Colonic mucosa (tissue), 4 donors: ENCODE results near the gene CDC23. TPM values are rescaled to one million over a fixed set of nuclear protein-coding genes. Genes with fewer than 3 reads are reported as not detected.

Experiments used
- DNase-seq: peaks from one replicate; pipeline ENCODE4 v3.0.0-alpha.2; 2020
- H3K27ac ChIP-seq: fragments of 200-600 bp; one replicate; pipeline ENCODE4 v1.8.0; 2021
- H3K27me3 ChIP-seq: fragments of 200-600 bp; one replicate; pipeline ENCODE4 v1.8.0; 2021
- H3K36me3 ChIP-seq: fragments of 200-600 bp; one replicate; pipeline ENCODE4 v1.8.0; 2021
- H3K4me1 ChIP-seq: fragments of 200-600 bp; one replicate; pipeline ENCODE4 v1.8.0; 2021; ENCODE audit warnings: mild to moderate bottlenecking
- H3K4me3 ChIP-seq: fragments of 200-600 bp; one replicate; pipeline ENCODE4 v1.8.0; 2021
- H3K9ac ChIP-seq, 2 donors: one replicate each; pipeline ENCODE4 v1.7.0; 2013; ENCODE audit warnings: control low read depth in 2 of 2, low read depth in 2 of 2, low read length in 2 of 2
- H3K9me3 ChIP-seq: fragments of 200-600 bp; one replicate; pipeline ENCODE4 v1.8.0; 2021
- CTCF ChIP-seq: fragments of 200-600 bp; IDR thresholded peaks from one replicate; pipeline ENCODE4 v1.8.0; 2022; ENCODE audit warnings: antibody characterized with exemption, mild to moderate bottlenecking
- intact Hi-C: fragments of 100-400 bp; cut with DNase I; formaldehyde crosslinking; loops from one replicate; pipeline ENCODE4 v1.14.1; 2022
- total RNA-seq, 2 donors: library from RNA; stranded (reverse); fragmentation: NEBNext Ultra II Directional in 1 of 2; extraction: Animal tissue kit (Norgen Biotek cat#: 25700) in 1 of 2; gene quantifications; one replicate each; pipeline ENCODE4 v1.2.1, GENCODE V29; 2021
- donor health status: healthy.
- donor health status: DM: no; HTN: no; CAD: no.
- donor health status: DM: no; HTN: no; CAD: no.

Gene CDC23
- total RNA-seq, 2 donors from 2014 or later = 23.5 to 27.3 TPM

GRCh38 chr5:138229387-138229786, 16.3 kb upstream of the CDC23 start:
- no peak for DNase-seq
- intact Hi-C loops = no loop called here

GRCh38 chr5:138226910-138227309, 13.8 kb upstream of the CDC23 start:
- H3K9ac ChIP-seq = no peak overlapping the region
- H3K4me1 ChIP-seq = no peaks in the 10 kb centered on the region
- H3K36me3 ChIP-seq = no peaks in the 10 kb centered on the region
- H3K9me3 ChIP-seq = no peaks in the 10 kb centered on the region
- DNase-seq = no peak
- intact Hi-C loops = no loop called here
- no peak overlapping the region for H3K4me3 ChIP-seq
- H3K27ac ChIP-seq = no peak overlapping the region
- TF ChIP-seq CTCF = no peak
- no peaks in the 10 kb centered on the region for H3K27me3 ChIP-seq

More at GRCh38 chr5:138229387-138229786, 16.3 kb upstream of the CDC23 start:
- Histone ChIP-seq H3K36me3 (no peaks in the 10 kb centered on the region), H3K4me3 (no peak overlapping the region), H3K9ac (no peak overlapping the region), H3K27me3 (no peaks in the 10 kb centered on the region), H3K9me3 (no peaks in the 10 kb centered on the region), H3K27ac (no peak overlapping the region), H3K4me1 (no peaks in the 10 kb centered on the region)
- no peak for TF ChIP-seq CTCF

- no peak overlapping the region for H3K4me3 ChIP-seq
- intact Hi-C loops = loop anchor here (5.0 kb wide), 1 partner anchor 58 kb away; no protein-coding TSS in a partner anchor
- no peaks in the 10 kb centered on the region for H3K36me3 ChIP-seq
- no peaks in the 10 kb centered on the region for H3K4me1 ChIP-seq
- H3K9me3 ChIP-seq = no peaks in the 10 kb centered on the region
- no peaks in the 10 kb centered on the region for H3K27me3 ChIP-seq
- no peak overlapping the region for H3K9ac ChIP-seq
- DNase-seq = no peak
- TF ChIP-seq CTCF = no peak
- H3K27ac ChIP-seq = no peak overlapping the region
Observed at GRCh38 chr5:138224712-138225111, 11.6 kb upstream of the CDC23 start.

- H3K27me3 ChIP-seq = no peaks in the 10 kb centered on the region
- no peak overlapping the region for H3K4me3 ChIP-seq
- DNase-seq = no peak
- H3K27ac ChIP-seq = no peak overlapping the region
- intact Hi-C loops = loop anchor here (5.0 kb wide), 1 partner anchor 59 kb away; no protein-coding TSS in a partner anchor
- no peaks in the 10 kb centered on the region for H3K9me3 ChIP-seq
- no peaks in the 10 kb centered on the region for H3K36me3 ChIP-seq
- no peak overlapping the region for H3K9ac ChIP-seq
- H3K4me1 ChIP-seq = no peaks in the 10 kb centered on the region
- no peak for TF ChIP-seq CTCF
Observed at GRCh38 chr5:138223532-138223931, 10.4 kb upstream of the CDC23 start.

- Histone ChIP-seq H3K27ac (no peak overlapping the region), H3K36me3 (no peaks in the 10 kb centered on the region), H3K4me1 (peaks cover 8% of the 10 kb centered on the region), H3K9me3 (no peaks in the 10 kb centered on the region), H3K27me3 (no peaks in the 10 kb centered on the region), H3K9ac (no peak overlapping the region), H3K4me3 (no peak overlapping the region)
- TF ChIP-seq CTCF = no peak
- intact Hi-C loops = no loop called here
- DNase-seq = no peak
Observed at GRCh38 chr5:138216799-138217198, 3.7 kb upstream of the CDC23 start.

- DNase-seq = no peak
- H3K9me3 ChIP-seq = no peaks in the 10 kb centered on the region
Observed at GRCh38 chr5:138212828-138213160, 329 bp downstream of the CDC23 start.

More at GRCh38 chr5:138212828-138213160, 329 bp downstream of the CDC23 start:
- Histone ChIP-seq H3K9ac (peak overlapping the region; percentile 84 to 86), H3K36me3 (no peaks in the 10 kb centered on the region), H3K4me3 (peak overlapping the region; percentile 99), H3K27ac (peak overlapping the region; percentile 69), H3K4me1 (peaks cover 8% of the 10 kb centered on the region), H3K27me3 (no peaks in the 10 kb centered on the region)
- intact Hi-C loops = no loop called here
- no peak for TF ChIP-seq CTCF
